ENCODE measurements around the gene ATP9B.

Gene ATP9B

GRCh38 chr18:79381811-79382311 lies 312.7 kb downstream of the ATP9B start:
- DNase-seq (ENCODE audit: extremely low read depth, low read depth) = no peak
- no peak overlapping the region for H3K4me3 ChIP-seq (replicated peaks; ENCODE audit: low read depth, low read length)
- TF ChIP-seq CTCF (IDR thresholded peaks at IDR 0.05; ENCODE audit: low read depth, low read length, missing control alignments) = no peak

- TF ChIP-seq CTCF (IDR thresholded peaks at IDR 0.05; ENCODE audit: low read depth, low read length, missing control alignments) = no peak
- H3K4me3 ChIP-seq (replicated peaks; ENCODE audit: low read depth, low read length) = no peak overlapping the region
- DNase-seq (ENCODE audit: extremely low read depth, low read depth) = no peak
Observed at GRCh38 chr18:79382681-79383387, 313.6 kb downstream of the ATP9B start.

- TF ChIP-seq CTCF (IDR thresholded peaks at IDR 0.05; ENCODE audit: low read depth, low read length, missing control alignments) = no peak
- DNase-seq (ENCODE audit: extremely low read depth, low read depth) = no peak
- no peak overlapping the region for H3K4me3 ChIP-seq (replicated peaks; ENCODE audit: low read depth, low read length)
Observed at GRCh38 chr18:79383388-79384056, 314.3 kb downstream of the ATP9B start.

- no peak for DNase-seq (ENCODE audit: extremely low read depth, low read depth)
- no peak overlapping the region for H3K4me3 ChIP-seq (replicated peaks; ENCODE audit: low read depth, low read length)
- TF ChIP-seq CTCF (IDR thresholded peaks at IDR 0.05; ENCODE audit: low read depth, low read length, missing control alignments) = no peak
Observed at GRCh38 chr18:79384151-79384807, 315.1 kb downstream of the ATP9B start.

GRCh38 chr18:79384834-79385233 lies 315.6 kb downstream of the ATP9B start:
- H3K4me3 ChIP-seq (replicated peaks; ENCODE audit: low read depth, low read length) = no peak overlapping the region
- DNase-seq (ENCODE audit: extremely low read depth, low read depth) = no peak
- no peak for TF ChIP-seq CTCF (IDR thresholded peaks at IDR 0.05; ENCODE audit: low read depth, low read length, missing control alignments)

- DNase-seq (ENCODE audit: extremely low read depth, low read depth) = no peak
- TF ChIP-seq CTCF (IDR thresholded peaks at IDR 0.05; ENCODE audit: low read depth, low read length, missing control alignments) = no peak
- no peak overlapping the region for H3K4me3 ChIP-seq (replicated peaks; ENCODE audit: low read depth, low read length)
Observed at GRCh38 chr18:79385326-79385707, 316.1 kb downstream of the ATP9B start.

Measured in HFF-Myc (cell line).